Brain microvascular endothelial cell (primary cell): ENCODE results near the gene LTBP1.
"Not testable (repeated sequence)": the region's sequence is repeated elsewhere in the genome, so short reads cannot be mapped to it uniquely, and the experiment has no call there.

ENCODE experiments used
- DNase-seq: peaks from one replicate; pipeline ENCODE4 v3.0.0-alpha.2; 2020
- H3K27ac ChIP-seq: fragments of 250-450 bp; sonication (Bioruptor Pico); 2 replicates; pipeline ENCODE4 v1.5.1; 2020; ENCODE audit warnings: mild to moderate bottlenecking, moderate library complexity
- H3K27me3 ChIP-seq: fragments of 250-450 bp; sonication (Bioruptor Pico); replicated peaks from 2 replicates; pipeline ENCODE4 v1.5.1; 2020; ENCODE audit warnings: mild to moderate bottlenecking
- H3K36me3 ChIP-seq: fragments of 250-450 bp; sonication (Bioruptor Pico); replicated peaks from 2 replicates; pipeline ENCODE4 v1.5.1; 2020; ENCODE audit warnings: mild to moderate bottlenecking
- H3K4me3 ChIP-seq: 2 replicates; pipeline ENCODE4 v1.5.1; 2011; ENCODE audit warnings: low read depth, mild to moderate bottlenecking, control low read depth, low read length, moderate library complexity
- CTCF ChIP-seq: IDR thresholded peaks from 2 replicates; pipeline ENCODE4 v1.5.1; 2011; ENCODE audit warnings: low read depth, mild to moderate bottlenecking, moderate library complexity, low read length, control low read depth, inconsistent platforms; ENCODE audit errors: missing control alignments
- in situ Hi-C: cut with HindIII; loops from 2 replicates; pipeline ENCODE4 v1.10.0; 2017; ENCODE audit warnings: low sequenced_read_pairs, low pct_ligation_motif_present

The LTBP1 gene

GRCh38 chr2:32904074-32904473, 42.7 kb upstream of the LTBP1 start:
- H3K27ac ChIP-seq = no peak overlapping the region
- H3K27me3 ChIP-seq = no peaks in the 10 kb centered on the region
- no peaks in the 10 kb centered on the region for H3K36me3 ChIP-seq
- in situ Hi-C loops = no loop called here
- DNase-seq = no peak
- H3K4me3 ChIP-seq = no peak overlapping the region
- TF ChIP-seq CTCF = no peak

GRCh38 chr2:32904751-32905150, 42.0 kb upstream of the LTBP1 start:
- no peak for DNase-seq
- H3K4me3 ChIP-seq = no peak overlapping the region
- no peak for TF ChIP-seq CTCF
- no peak overlapping the region for H3K27ac ChIP-seq
- in situ Hi-C loops = no loop called here
- H3K27me3 ChIP-seq = no peaks in the 10 kb centered on the region
- H3K36me3 ChIP-seq = no peaks in the 10 kb centered on the region

DNA sequence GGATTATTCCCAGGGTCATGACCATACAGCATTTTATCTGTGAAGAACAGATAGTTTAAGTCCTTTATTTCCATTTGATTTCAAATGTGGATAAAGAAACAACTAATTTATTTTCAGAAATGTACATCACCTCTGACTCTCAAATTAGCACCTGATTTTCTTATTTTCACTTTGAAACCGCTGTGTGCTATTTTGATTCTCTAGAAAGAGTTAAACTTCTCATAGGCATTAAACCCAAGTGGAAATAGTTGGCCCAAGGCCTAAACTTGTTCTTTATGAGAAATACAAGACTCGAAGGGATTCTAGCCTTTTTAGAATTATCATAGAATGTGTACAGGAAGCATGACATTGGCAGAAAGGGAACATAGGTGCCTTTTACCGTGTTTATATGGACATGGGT, 41.5 kb upstream of the LTBP1 start:
- no peak overlapping the region for H3K27ac ChIP-seq

GRCh38 chr2:32910883-32911598, 35.7 kb upstream of the LTBP1 start:
- Histone ChIP-seq H3K27ac (no peak overlapping the region), H3K4me3 (no peak overlapping the region), H3K36me3 (no peaks in the 10 kb centered on the region), H3K27me3 (no peaks in the 10 kb centered on the region)
- DNase-seq = no peak
- in situ Hi-C loops = no loop called here
- no peak for TF ChIP-seq CTCF

More for the DNA sequence above, 41.5 kb upstream of the LTBP1 start:
- Histone ChIP-seq H3K4me3 (no peak overlapping the region), H3K36me3 (no peaks in the 10 kb centered on the region), H3K27me3 (no peaks in the 10 kb centered on the region)
- DNase-seq = no peak
- TF ChIP-seq CTCF = no peak
- in situ Hi-C loops = no loop called here

DNA sequence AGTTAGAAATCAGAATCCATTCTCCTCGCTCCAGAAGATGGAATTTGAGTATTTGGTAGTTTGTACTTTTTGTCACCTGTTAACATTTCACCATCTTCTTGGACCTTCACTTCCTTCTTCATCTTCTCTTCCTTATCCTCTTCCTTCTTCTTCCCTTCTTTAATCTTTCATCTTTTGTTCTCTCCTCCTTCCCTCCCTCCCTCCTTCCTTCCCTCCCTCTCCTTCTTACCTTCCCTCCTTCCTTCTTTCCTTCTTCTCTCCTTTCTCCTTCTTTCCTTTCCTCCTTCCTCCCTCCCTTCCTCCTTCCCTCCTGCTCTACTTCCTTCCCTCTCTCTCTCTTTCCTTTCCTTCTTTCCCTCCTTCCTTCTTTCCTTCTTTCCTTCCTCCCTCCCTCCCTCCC, 31.1 kb upstream of the LTBP1 start:
- no peak for DNase-seq
- no peak overlapping the region for H3K4me3 ChIP-seq
- no peak for TF ChIP-seq CTCF
- no peak overlapping the region for H3K27ac ChIP-seq
- H3K36me3 ChIP-seq = no peaks in the 10 kb centered on the region
- no peaks in the 10 kb centered on the region for H3K27me3 ChIP-seq
- in situ Hi-C loops = no loop called here

DNA sequence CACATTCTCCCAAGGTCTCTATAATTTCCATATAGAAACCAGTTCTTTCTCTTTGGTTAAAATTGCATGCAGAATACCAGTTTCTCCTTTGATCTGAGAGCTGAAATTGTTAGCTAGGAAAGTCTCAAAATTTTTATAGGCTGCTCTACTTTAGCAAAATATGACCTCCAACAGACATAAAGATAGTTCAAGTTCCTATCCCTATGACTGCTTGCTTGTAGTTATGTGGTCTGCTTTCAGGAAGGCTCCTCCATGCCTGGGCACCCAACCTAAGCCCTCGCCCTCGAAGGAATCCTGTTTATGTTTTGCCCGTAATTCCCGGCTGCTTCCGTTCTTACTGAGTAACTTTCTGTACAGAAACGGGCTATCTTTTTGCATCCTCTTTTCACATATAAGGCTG, 28.0 kb upstream of the LTBP1 start:
- H3K27ac ChIP-seq = no peak overlapping the region
- no peak for DNase-seq
- TF ChIP-seq CTCF = no peak
- H3K36me3 ChIP-seq = no peaks in the 10 kb centered on the region
- H3K4me3 ChIP-seq = no peak overlapping the region
- H3K27me3 ChIP-seq = no peaks in the 10 kb centered on the region
- in situ Hi-C loops = no loop called here

GRCh38 chr2:32919901-32920300, 26.9 kb upstream of the LTBP1 start:
- in situ Hi-C loops, H3K4me3 ChIP-seq, H3K27me3 ChIP-seq, H3K36me3 ChIP-seq, DNase-seq, H3K27ac ChIP-seq: not testable (repeated sequence)

GRCh38 chr2:32921486-32921885, 25.3 kb upstream of the LTBP1 start:
- DNase-seq, in situ Hi-C loops, H3K27ac ChIP-seq, H3K36me3 ChIP-seq, H3K27me3 ChIP-seq, H3K4me3 ChIP-seq: not testable (repeated sequence)
